ES-I3 (cell line): ENCODE measurements around the gene LEKR1.

ENCODE experiments used
- H3K36me3 ChIP-seq: 2 replicates; pipeline ENCODE4 v1.6.1; 2013; ENCODE audit warnings: mild to moderate bottlenecking, low read length, control low read depth, moderate library complexity; ENCODE audit not compliant: insufficient read depth
- H3K4me1 ChIP-seq: 2 replicates; pipeline ENCODE4 v1.6.1; 2013; ENCODE audit warnings: mild to moderate bottlenecking, control low read depth, low read length; ENCODE audit not compliant: insufficient read depth
- H3K9ac ChIP-seq: 2 replicates; pipeline ENCODE4 v1.6.1; 2013; ENCODE audit warnings: low read depth, mild to moderate bottlenecking, low read length, moderate library complexity
- H3K9me3 ChIP-seq: 2 replicates; pipeline ENCODE4 v1.6.1; 2013; ENCODE audit warnings: mild to moderate bottlenecking, low read length, moderate library complexity; ENCODE audit not compliant: control insufficient read depth, insufficient read depth

Gene LEKR1

DNA sequence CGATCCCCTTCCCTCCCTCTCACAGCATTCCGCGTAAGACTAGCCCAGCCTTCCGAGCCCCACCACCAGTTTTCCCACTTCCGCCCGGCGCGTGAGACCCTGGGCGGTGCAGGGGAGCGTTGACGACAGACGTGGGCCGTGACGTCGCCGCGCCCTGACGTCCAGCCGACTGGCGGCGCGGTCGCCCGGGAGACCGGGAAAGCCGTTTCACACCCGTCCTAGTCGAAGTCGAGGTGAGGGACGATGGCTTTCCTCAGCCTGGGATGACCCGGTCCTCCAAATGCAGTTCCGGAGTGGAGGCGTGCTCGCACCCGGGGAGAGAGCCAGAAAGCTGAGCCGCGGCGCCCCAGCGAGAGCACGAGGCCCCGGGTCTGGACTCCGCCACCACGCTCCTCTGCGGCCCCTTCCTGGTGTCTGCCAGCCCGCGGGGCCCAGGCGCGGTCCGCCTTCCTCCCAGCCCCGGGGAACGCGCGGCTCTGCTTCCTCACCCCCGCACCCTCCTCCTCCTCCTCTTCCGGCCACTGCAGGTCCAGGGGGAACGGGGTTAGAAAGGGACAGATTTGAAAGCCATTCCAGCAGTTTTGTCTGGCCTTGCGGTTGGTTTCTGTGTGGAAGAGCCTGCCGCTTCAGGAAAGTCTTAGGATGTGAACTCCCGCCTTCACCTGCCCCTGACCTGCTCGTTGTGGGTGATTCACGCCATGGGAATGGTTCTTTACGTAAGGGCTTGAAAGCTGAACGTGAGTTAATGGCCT lies at the start of gene LEKR1:
TSS of gene LEKR1 (plus strand) at position 210 of the 752 bp plus-strand sequence. CDS start 2,977 bp downstream, outside the sequence.
- no peaks in the 10 kb centered on the region for H3K9me3 ChIP-seq
- H3K9ac ChIP-seq, result peak within 1 kb of the TSS; percentile 58
- no peaks in the 10 kb centered on the region for H3K36me3 ChIP-seq
- 0 out of 2 replicates have a peak, but pooled peaks cover 6% of the 10 kb centered on the region for H3K4me1 ChIP-seq

DNA sequence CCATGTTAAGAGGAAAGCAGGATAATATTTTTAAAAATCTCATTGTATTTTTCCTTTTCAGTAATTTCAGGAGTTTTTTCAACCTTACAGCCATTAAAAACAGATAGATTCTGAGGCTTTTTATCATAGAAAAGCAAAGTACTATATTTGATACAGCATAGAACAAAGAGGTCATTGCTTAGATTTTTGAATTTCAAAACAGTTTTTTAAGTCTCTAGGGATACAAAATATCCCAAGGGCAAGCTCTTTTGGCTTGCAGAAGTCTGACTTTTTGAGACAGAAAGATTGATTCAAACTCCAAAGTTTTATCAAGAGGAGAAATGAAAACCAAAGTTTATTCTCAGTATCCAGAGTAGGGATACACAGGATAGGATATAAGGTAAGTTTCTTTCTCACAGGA lies 49.3 kb upstream of the LEKR1 start:
- no peaks in the 10 kb centered on the region for H3K36me3 ChIP-seq
- no peaks in the 10 kb centered on the region for H3K4me1 ChIP-seq
- H3K9me3 ChIP-seq, result no peaks in the 10 kb centered on the region; the same call in 1 of the 2 replicates
- no peak overlapping the region for H3K9ac ChIP-seq

DNA sequence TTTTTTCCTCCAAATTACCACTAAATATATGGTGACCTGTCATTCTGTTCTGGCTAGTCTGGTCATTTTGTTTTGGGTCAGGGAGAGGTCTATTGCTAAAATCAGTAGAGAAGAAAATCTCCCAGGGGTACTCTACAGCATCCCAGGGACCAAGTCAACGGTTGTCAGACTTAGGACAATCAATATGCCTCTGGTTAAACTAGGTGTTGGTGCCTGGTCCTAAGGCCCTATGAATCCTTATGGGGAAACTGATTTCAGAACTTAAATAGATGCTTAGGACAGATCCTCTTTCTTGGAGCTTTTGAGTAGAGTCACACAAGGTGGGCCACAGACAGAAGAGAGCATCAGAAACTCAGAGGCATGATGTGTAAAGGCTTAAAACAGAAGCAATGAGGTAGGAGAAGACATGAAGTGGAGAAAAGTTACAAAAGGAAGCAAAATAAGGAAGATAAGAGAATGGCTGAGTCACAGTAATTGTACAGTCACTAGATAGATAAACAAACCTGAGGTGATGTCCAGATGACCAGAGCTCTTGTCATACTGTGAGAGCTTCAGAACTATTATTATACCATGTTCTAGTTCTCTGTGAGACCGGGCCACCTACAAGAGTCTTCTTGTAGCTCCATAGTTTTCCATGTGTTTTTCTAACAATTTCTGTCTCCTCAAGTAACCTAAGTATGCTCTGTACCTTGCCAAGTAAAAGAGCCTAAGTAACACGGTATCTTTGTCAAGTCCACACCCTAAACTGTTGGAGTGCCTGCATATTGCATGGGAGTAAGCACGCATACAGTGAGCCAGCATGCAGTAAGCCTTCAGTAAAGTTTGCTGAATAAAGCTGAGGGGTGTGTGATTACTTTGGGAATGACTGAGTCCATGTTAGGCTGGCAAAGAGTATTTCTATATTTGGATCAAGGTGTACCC lies 44.6 kb upstream of the LEKR1 start:
- H3K4me1 ChIP-seq, result no peaks in the 10 kb centered on the region
- H3K9ac ChIP-seq, result no peak overlapping the region
- no peaks in the 10 kb centered on the region; the same call in 1 of the 2 replicates for H3K9me3 ChIP-seq
- H3K36me3 ChIP-seq, result no peaks in the 10 kb centered on the region

DNA sequence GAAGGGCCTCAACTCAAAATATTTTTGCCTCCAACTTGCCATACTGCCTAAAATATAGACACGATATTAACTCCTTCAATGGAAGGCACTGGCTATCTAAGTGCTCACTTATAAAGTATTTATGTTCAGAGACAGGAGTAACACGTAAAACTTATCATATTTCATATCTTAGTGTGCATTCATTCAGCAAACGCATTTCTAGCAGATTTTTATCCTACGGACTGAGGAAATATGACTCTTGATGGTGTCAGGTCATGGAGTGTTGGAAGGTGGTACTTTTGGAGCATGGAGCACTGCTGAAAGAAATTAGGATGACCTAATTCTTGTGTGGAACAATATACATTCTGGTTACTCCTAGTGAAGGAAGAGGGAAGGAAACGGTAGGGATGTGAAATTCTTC lies 43.8 kb upstream of the LEKR1 start:
- H3K9ac ChIP-seq, result no peak overlapping the region

DNA sequence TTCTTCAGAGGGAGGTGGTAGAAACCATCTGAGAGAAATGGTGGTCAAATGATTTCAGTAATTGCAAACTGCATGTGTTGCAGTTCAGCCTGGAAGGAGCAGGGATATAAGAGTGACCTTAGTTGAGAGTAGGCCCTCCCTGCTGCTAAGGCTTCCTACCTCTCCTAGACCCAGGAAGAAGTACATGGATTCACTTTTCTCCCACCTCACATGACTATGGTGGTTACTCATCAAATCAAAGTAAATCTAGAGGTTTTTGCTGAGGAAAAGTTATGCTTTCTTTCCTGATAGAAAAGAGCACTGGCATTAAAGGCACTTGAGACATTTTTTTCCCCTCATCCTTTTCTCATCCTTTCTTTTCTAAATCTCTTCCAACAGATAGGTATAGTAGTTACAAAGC lies 43.2 kb upstream of the LEKR1 start:
- Histone ChIP-seq H3K9ac (no peak overlapping the region), H3K9me3 (no peaks in the 10 kb centered on the region; the same call in 1 of the 2 replicates), H3K36me3 (no peaks in the 10 kb centered on the region), H3K4me1 (no peaks in the 10 kb centered on the region)

More for the DNA sequence above, 43.8 kb upstream of the LEKR1 start:
- Histone ChIP-seq H3K36me3 (no peaks in the 10 kb centered on the region), H3K4me1 (no peaks in the 10 kb centered on the region), H3K9me3 (no peaks in the 10 kb centered on the region; the same call in 1 of the 2 replicates)

DNA sequence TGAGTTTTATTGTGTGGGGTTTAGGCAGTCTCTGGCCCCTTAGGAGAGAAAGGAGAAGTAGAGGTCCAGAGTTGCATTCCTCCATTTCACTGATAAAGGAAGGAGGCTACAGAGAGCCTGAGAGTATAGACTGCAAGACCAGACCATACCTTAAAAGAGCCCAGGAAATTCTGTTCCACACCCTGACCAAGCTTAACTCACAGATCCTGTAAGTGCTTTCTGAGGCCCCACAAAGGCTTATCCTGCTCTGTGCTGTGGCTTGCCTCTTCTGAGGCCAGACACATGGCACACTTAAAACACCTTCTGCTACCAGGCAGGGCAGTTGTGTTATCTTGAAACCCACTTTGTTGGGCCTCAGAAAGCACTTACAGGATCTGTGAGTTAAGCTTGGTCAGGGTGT lies 39.2 kb upstream of the LEKR1 start:
- no peaks in the 10 kb centered on the region for H3K9me3 ChIP-seq
- H3K9ac ChIP-seq, result no peak overlapping the region
- no peaks in the 10 kb centered on the region for H3K36me3 ChIP-seq
- no peaks in the 10 kb centered on the region for H3K4me1 ChIP-seq

DNA sequence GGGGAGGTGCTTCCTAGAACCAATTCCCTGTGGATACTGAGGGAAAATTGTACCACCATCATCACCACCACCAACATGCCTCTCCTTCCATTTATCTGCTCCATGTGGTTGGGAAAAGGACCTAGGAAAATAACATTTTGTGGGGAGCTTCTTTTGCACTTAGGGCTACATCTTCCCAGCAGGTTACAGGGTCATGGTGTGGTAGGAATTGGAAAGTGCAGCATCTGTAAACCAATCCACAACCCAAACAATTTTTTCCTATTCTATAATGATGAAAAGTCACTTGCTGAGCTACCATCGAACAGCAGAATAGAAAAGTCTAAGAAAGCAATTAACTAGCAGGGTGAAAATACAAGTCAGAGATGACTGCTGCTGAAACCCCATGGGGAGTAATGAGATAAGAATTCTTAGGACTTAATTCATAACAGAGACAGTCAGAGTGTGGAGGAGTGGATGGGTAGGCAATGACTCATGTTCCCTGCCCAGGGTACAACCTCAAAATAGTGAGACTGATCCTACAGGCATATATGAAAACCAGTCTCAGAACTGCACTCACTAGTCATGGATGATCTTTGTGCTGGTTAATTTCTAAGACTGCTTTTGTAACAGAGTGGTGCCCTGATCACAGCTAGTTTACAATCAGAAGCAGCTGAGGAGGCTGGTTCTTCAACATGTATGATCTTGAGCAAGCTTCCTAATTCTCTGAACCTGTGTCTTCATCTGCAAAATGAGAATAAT lies 38.1 kb upstream of the LEKR1 start:
- no peaks in the 10 kb centered on the region for H3K36me3 ChIP-seq
- H3K9me3 ChIP-seq, result no peaks in the 10 kb centered on the region
- H3K9ac ChIP-seq, result no peak overlapping the region
- H3K4me1 ChIP-seq, result no peaks in the 10 kb centered on the region

DNA sequence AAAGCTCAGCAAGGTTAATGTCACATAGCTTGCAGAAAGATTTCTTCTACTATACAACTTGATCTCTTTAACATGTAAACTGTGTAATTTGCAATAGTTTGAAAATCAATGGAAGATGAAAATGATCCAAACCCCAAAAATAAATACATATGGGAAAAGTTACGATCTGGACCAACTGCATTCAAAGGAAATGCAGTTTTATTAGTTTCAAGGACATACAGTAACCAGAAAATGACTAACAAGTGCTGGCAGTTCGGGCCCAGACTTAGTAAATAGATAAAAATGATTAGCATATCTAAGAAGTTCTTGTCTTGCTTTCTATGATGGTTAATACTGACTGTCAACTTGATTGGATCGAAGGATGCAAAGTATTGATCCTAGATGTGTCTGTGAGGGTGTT lies 37.3 kb upstream of the LEKR1 start:
- Histone ChIP-seq H3K4me1 (no peaks in the 10 kb centered on the region), H3K9ac (no peak overlapping the region), H3K36me3 (no peaks in the 10 kb centered on the region), H3K9me3 (no peaks in the 10 kb centered on the region)

DNA sequence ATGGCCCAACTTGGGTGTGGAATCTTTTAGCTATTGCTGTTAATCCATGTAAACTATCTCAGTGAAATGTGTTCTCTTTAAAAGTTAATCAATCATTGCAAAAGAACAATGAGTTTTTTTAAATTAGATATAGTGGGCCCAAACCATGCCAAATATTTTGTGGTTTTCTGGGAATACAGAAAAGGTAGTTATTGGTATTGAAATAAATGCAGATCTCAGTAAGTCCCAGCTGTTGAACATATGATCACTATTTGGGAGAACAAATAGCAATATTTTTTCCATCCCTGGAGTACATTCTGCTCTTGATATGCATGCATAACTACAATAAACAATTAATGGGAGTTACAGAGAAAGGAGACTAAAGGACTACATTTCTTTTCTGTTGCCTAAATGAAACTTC lies 36.0 kb upstream of the LEKR1 start:
- Histone ChIP-seq H3K4me1 (no peaks in the 10 kb centered on the region), H3K36me3 (no peaks in the 10 kb centered on the region), H3K9me3 (no peaks in the 10 kb centered on the region), H3K9ac (no peak overlapping the region)

DNA sequence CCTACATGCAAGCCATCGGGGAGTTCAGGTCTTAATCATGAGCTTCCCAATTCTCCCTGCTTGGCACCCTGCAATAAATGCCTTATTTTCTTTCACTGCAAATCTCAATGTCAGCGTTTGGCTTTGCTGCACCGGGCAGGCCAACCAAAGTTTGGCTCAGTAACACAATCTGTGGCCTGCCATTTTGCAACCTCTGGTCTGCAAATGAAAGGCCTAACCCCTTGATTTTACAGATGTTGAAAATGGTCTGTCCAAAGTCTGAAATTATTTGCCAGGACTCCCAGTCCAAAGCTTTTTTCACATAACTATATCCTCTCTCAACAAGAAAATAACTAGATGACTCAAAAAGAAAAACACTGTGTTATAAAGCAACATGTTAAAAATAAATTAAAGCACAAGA lies 34.0 kb upstream of the LEKR1 start:
- Histone ChIP-seq H3K36me3 (no peaks in the 10 kb centered on the region), H3K9ac (no peak overlapping the region), H3K9me3 (no peaks in the 10 kb centered on the region), H3K4me1 (no peaks in the 10 kb centered on the region)

DNA sequence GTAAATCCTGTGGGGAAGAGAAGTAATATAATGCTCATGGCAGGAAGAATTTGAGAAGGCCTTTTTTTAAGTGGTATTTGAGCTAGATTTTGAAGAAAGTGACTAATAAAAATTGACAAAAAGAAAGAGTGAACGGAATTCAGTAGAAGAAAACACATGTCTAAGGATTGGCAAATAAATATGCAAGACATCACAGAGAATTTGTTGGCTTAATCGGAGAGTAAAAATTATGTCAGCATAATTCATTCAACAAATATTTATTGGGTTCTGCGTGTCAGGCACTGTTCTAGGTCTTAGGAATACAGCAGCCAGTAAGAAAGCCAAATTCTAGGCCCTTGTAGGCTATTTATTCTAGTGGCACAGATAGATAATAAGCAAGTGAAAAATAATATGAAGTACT lies 33.6 kb upstream of the LEKR1 start:
- Histone ChIP-seq H3K36me3 (no peaks in the 10 kb centered on the region), H3K9me3 (no peaks in the 10 kb centered on the region), H3K4me1 (no peaks in the 10 kb centered on the region), H3K9ac (no peak overlapping the region)

DNA sequence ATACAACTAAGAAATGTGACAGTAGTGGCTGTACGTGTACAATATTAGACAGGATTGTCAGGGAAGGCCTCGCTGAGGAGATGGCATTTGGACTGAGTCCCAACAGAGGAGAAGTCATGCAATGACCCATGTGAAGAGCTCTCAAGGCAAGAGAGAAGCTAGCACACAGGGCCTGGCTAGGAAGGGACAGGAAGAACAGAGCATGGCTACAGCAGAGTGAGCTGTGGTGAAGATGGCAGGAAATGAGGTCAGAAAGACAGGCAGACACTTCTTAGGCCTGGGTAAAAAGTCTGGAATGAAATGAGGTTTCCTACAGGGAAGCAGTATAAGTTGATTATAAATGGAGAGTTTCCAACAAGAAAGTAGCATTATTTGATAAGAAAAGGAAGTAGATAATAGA lies 33.2 kb upstream of the LEKR1 start:
- Histone ChIP-seq H3K4me1 (no peaks in the 10 kb centered on the region), H3K9ac (no peak overlapping the region), H3K36me3 (no peaks in the 10 kb centered on the region), H3K9me3 (no peaks in the 10 kb centered on the region)

DNA sequence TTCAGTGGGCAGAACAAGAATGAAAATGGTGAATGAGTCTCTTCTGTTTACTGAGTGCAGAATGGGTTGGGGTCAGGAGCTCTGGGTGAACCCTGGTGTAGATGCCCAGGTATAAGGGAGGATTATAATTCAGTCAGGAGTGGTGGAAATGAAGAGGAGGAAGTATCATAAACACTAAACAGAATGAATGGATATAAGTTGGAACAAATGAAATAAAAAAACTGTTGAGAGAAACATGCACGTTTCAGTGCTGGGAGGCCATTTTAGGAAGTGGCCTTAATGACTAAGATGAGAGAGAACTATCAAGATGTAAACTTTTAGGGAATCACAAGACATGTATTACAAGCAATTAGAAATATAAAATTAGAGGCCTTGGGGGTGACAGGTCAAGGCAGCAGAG lies 32.8 kb upstream of the LEKR1 start:
- Histone ChIP-seq H3K4me1 (no peaks in the 10 kb centered on the region), H3K36me3 (no peaks in the 10 kb centered on the region)

DNA sequence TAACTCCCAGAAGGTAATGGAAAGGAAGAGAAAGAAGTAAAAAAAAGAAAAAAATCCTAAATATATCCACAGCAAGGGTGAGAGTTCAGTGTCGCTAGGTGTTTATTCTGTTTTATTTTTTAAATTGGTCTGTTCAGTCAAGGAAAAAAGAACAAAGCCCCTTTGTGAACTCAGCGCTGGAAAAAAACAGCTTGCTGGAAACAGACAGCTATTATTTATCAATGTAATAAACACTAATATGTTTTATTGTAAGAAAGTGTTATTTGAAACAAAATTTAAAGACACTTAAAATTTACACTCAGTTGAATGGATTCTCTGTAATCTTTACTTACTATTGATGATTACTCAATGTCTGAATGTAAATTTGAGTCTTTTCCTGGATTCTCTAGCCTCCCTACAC lies 32.3 kb upstream of the LEKR1 start:
- H3K9me3 ChIP-seq, result no peaks in the 10 kb centered on the region
- no peak overlapping the region for H3K9ac ChIP-seq

More for the DNA sequence above, 32.8 kb upstream of the LEKR1 start:
- no peak overlapping the region for H3K9ac ChIP-seq
- H3K9me3 ChIP-seq, result no peaks in the 10 kb centered on the region

More for the DNA sequence above, 32.3 kb upstream of the LEKR1 start:
- no peaks in the 10 kb centered on the region for H3K4me1 ChIP-seq
- H3K36me3 ChIP-seq, result no peaks in the 10 kb centered on the region
